Peyer's patch (tissue), 4 donors: ENCODE measurements around the gene HYCC2.
"Not testable (repeated sequence)": the region's sequence is repeated elsewhere in the genome, so short reads cannot be mapped to it uniquely, and the experiment has no call there.

Source experiments
- POLR2A ChIP-seq, 2 donors: fragments of 450-650 bp; IDR thresholded peaks; one replicate each; pipeline ENCODE4 v1.5.1; 2017; ENCODE audit warnings: antibody characterized with exemption in 2 of 2, mild to moderate bottlenecking in 2 of 2, moderate library complexity in 2 of 2
- TF ChIP-seq, protein P1 (sequence below), 6 experiments: fragments of 450-650 bp in 4 of 6; fragments of 200-600 bp in 2 of 6; sonication (generic) in 1 of 6; IDR thresholded peaks; one replicate each; pipeline ENCODE4 v1.5.1; 2017 to 2019; ENCODE audit warnings: antibody characterized with exemption in 6 of 6, mild to moderate bottlenecking in 3 of 6, moderate library complexity in 1 of 6

DNA sequence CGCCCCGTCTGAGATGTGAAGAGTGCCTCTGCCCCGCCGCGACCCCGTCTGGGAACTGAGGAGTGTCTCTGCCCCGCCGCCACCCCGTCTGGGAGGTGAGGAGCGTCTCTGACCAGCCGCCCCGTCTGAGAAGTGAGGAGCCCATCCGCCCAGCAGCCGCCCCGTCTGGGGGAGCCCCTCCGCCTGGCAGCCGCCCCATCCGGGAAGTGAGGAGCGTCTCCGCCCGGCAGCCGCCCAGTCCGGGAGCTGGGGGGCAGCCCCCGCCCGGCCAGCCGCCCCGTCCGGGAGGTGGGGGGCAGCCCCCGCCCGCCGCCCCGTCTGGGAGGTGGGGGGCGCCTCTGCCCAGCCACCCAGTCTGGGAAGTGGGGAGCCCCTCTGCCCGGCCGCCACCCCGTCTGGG is 29.0 kb downstream of the HYCC2 start:
- TF ChIP-seq, protein P1, sequence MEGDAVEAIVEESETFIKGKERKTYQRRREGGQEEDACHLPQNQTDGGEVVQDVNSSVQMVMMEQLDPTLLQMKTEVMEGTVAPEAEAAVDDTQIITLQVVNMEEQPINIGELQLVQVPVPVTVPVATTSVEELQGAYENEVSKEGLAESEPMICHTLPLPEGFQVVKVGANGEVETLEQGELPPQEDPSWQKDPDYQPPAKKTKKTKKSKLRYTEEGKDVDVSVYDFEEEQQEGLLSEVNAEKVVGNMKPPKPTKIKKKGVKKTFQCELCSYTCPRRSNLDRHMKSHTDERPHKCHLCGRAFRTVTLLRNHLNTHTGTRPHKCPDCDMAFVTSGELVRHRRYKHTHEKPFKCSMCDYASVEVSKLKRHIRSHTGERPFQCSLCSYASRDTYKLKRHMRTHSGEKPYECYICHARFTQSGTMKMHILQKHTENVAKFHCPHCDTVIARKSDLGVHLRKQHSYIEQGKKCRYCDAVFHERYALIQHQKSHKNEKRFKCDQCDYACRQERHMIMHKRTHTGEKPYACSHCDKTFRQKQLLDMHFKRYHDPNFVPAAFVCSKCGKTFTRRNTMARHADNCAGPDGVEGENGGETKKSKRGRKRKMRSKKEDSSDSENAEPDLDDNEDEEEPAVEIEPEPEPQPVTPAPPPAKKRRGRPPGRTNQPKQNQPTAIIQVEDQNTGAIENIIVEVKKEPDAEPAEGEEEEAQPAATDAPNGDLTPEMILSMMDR (IDR thresholded peaks at IDR 0.05): not testable (repeated sequence)
- not testable (repeated sequence) for TF ChIP-seq POLR2A (IDR thresholded peaks at IDR 0.05)
